Measurements from ENCODE around the gene CEMP1.
"Not testable (repeated sequence)": the region's sequence is repeated elsewhere in the genome, so short reads cannot be mapped to it uniquely, and the experiment has no call there.

DNA sequence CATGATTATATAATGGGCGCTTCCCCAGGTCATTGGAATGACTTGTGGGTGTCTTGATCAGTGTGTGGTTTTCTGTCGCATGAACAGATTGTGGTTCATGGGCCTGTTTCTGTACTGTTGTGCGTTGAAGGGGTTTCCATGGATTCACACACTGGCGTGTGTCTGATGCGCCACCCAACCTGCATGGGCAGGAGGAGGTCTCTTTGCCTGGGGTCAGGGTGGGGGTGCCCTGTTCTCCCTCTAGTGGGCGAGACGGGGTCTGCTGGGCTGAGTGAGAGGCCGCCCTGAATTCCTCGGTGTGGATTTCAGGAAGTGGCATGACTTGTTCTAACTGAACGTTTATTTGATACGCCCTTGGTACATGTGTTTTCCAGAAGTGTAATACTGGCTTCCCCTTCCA, 48.9 kb upstream of the CEMP1 start:
- TF ChIP-seq, protein P1, sequence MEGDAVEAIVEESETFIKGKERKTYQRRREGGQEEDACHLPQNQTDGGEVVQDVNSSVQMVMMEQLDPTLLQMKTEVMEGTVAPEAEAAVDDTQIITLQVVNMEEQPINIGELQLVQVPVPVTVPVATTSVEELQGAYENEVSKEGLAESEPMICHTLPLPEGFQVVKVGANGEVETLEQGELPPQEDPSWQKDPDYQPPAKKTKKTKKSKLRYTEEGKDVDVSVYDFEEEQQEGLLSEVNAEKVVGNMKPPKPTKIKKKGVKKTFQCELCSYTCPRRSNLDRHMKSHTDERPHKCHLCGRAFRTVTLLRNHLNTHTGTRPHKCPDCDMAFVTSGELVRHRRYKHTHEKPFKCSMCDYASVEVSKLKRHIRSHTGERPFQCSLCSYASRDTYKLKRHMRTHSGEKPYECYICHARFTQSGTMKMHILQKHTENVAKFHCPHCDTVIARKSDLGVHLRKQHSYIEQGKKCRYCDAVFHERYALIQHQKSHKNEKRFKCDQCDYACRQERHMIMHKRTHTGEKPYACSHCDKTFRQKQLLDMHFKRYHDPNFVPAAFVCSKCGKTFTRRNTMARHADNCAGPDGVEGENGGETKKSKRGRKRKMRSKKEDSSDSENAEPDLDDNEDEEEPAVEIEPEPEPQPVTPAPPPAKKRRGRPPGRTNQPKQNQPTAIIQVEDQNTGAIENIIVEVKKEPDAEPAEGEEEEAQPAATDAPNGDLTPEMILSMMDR (IDR thresholded peaks at IDR 0.05), result not testable (repeated sequence)
- not testable (repeated sequence) for TF ChIP-seq POLR2A, EP300 (IDR thresholded peaks at IDR 0.05)

Measured in gastroesophageal sphincter (tissue), 3 donors.